Left kidney (tissue), 2 donors: ENCODE data around the gene NDOR1. TPM values are rescaled to one million over a fixed set of nuclear protein-coding genes. Genes with fewer than 3 reads are reported as not detected.
"Not testable (repeated sequence)": the region's sequence is repeated elsewhere in the genome, so short reads cannot be mapped to it uniquely, and the experiment has no call there.

Source experiments
- DNase-seq: peaks from one replicate; pipeline ENCODE4 v3.0.0-alpha.2; 2013
- polyA plus RNA-seq: library from polyadenylated mRNA; unstranded; fragments of 120-200 nt; gene quantifications from one replicate; pipeline ENCODE4 v1.2.1, GENCODE V29; 2013; ENCODE audit not compliant: insufficient read length

The NDOR1 gene
- polyA plus RNA-seq, 1 donor = 12.2 TPM

DNA sequence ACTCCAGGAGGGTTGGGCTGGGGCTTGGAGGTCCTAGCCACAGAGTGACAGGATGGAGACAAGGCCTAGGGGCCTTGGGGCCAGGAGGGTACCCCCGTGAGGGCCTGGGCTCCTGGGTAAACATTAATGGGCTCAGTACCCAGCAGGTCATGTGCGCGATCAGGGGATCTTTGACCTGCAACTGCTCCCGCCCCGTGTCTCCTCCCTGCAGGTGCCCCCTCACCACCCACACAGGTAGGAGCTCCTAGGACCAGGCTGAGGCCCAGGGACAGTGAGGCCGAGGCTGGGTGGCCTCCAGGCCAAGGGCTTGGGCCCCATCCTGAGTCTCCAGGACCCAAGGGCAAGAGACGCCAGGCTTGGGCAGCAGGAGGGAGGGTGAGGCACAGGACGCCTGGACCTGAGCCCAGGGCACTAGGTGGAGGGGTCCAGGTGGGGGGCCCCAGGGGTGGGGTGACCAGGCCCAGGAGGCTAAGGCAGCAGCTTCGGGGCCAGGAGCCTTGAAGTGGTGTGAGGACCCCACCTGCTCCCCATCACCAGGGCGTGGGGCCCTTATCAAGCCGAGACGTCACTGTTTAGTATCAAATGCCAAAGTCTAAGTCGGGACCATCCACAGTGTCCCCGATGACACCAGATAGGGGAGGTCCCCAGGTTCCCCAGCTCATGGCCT lies 25.3 kb downstream of the NDOR1 start, which contains the start of gene SLC34A3:
SLC34A3 (plus strand) TSS at position 197 of the 667 bp plus-strand sequence. CDS start 802 bp downstream, outside the sequence.
- no peak for DNase-seq

- no peak for DNase-seq
Measured at GRCh38 chr9:137231372-137232039, 26.0 kb downstream of the NDOR1 start.

- DNase-seq = no peak
Measured at GRCh38 chr9:137232101-137232500, 26.6 kb downstream of the NDOR1 start.

GRCh38 chr9:137232510-137232909 lies 27.0 kb downstream of the NDOR1 start:
- DNase-seq = no peak

DNA sequence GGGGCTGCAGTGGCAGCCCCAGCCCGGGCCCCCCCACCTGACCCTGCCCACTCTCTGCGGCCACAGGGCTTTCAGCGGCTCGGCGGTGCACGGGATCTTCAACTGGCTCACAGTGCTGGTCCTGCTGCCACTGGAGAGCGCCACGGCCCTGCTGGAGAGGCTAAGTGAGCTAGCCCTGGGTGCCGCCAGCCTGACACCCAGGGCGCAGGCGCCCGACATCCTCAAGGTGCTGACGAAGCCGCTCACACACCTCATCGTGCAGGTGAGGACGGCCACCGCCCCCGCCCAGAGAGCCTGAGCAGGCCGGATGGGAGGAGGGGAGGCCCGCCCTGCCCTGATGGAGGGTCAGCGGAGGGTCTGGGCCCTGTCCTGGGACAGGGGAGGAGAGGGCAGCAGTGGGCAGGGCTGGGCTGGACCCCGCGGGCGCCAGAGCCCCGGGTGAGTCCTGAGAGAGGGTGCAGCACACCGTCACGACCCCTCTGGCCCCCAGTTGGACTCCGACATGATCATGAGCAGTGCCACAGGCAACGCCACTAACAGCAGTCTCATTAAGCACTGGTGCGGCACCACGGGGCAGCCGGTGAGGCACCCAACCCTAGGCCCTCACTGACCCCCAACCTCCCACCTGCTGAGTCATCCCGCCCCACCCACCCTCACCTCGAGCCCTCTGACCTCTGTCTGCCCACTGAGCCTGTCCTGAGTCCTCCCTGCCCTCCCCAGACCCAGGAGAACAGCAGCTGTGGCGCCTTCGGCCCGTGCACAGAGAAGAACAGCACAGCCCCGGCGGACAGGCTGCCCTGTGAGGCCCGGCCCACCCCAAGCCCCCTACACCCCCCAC lies 27.9 kb downstream of the NDOR1 start:
- no peak for DNase-seq

- DNase-seq = no peak
Measured at GRCh38 chr9:137234055-137234697, 28.7 kb downstream of the NDOR1 start.

DNA sequence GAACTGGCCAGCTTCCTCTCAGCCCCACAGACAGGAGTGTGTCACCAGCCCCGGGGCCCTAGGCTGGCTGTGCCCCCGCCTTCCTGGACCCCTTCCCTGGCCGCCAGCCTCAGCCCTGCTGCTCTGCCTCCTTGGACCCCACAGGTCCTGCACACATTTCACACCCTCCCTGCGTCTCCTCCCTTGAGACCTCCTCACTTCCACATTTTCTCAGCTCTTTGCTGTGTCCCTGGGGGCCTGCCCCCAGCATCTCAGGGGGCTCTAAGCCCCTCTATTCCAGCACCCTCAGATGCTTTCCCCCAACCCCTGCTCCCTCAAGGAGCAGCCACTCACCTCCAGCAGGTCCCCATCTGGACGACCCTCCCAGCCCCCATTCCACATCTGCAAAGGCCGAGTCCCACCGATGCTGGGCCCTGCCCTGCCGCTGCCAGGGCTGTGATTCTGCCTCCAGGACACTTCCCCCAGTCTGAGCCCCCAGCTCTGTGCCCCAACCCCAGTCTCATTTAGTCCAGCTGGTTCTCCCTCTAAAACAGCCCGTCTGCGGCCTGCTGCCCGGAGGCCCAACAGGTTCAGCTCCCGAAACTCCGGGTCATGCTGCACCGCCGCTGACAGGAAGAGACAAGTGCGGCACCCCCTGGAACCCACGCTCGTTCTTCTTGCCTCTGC lies 29.4 kb downstream of the NDOR1 start:
- DNase-seq = no peak

DNA sequence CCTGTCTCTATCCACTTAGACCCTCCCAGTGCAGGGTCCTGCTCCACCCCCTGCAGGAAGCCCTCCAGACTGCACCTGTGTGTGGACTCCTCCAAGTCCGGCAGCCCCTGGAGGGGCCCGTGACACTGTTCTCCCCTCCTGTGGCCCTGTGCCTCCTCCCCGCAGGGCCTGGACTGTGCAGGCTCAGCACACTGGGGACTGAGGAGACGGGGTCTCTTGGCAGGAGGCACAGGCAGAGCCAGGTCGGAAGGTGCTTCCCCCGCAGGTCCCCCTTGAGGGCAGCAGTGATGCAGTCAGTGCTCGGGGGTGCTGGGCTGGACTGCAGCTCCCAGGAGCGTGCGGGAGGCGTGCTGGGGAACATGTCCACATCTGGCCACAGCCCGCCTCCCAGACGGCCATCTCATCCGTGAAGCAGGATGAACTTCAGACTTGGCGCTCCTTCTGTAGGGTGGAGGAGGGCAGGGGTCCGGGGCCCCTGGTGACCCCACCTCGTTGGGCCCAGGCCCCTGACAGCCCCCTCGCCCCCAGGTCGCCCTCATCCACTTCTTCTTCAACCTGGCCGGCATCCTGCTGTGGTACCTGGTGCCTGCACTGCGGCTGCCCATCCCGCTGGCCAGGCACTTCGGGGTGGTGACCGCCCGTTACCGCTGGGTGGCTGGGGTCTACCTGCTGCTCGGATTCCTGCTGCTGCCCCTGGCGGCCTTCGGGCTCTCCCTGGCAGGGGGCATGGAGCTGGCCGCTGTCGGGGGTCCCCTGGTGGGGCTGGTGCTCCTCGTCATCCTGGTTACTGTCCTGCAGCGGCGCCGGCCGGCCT lies 30.1 kb downstream of the NDOR1 start:
- DNase-seq = no peak

DNA sequence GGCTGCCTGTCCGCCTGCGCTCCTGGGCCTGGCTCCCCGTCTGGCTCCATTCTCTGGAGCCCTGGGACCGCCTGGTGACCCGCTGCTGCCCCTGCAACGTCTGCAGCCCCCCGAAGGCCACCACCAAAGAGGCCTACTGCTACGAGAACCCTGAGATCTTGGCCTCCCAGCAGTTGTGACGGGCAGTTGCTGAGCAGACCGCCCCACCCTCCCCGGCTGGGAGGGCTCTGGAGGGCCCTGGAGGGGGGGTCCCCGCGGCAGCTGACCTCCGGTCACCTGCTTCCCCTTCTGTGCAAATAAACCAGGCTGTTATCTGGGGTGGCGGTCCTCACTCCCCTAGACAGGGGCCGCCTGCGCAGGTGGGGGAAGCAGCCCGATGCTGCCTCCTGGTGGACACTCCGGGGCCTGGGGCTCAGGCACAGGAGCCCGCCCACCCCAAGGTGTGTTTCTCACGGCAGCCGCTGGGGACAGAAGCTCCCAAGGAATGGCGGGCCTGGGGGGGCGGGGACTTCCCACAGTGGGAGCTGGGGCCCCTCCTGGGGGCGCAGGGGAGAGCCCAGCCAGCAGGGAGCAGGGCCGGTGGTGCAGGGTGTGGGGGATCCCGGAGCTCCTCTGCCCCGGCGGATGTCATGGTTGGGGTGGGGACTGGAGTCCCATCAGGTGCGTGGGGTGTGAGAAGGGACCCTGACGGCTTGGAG lies 30.9 kb downstream of the NDOR1 start:
- peak; percentile 84 for DNase-seq

DNA sequence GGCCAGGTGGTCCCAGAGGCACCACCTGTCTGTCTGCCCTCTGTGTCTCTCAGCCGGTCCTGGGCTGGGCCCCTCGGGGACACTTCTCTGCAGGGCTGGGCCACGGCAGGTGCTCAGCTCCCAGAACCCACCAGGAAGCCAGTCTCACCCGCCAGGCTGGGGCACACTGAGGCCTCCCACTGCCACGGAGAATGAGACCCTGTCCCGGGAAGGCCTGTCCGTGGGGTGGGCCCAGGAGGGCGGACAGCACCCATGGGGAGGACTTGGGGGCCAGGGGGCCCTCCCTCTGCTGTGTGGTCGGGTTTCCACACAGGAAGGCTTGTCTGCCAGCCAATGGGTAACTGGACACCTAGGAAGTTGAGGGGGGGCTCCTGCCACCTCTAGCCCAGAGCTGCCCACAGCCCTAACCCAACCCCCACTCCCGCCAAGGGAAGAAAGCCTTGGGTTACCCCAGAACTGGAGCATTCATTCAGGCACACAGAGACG lies 31.5 kb downstream of the NDOR1 start:
- no peak for DNase-seq

DNA sequence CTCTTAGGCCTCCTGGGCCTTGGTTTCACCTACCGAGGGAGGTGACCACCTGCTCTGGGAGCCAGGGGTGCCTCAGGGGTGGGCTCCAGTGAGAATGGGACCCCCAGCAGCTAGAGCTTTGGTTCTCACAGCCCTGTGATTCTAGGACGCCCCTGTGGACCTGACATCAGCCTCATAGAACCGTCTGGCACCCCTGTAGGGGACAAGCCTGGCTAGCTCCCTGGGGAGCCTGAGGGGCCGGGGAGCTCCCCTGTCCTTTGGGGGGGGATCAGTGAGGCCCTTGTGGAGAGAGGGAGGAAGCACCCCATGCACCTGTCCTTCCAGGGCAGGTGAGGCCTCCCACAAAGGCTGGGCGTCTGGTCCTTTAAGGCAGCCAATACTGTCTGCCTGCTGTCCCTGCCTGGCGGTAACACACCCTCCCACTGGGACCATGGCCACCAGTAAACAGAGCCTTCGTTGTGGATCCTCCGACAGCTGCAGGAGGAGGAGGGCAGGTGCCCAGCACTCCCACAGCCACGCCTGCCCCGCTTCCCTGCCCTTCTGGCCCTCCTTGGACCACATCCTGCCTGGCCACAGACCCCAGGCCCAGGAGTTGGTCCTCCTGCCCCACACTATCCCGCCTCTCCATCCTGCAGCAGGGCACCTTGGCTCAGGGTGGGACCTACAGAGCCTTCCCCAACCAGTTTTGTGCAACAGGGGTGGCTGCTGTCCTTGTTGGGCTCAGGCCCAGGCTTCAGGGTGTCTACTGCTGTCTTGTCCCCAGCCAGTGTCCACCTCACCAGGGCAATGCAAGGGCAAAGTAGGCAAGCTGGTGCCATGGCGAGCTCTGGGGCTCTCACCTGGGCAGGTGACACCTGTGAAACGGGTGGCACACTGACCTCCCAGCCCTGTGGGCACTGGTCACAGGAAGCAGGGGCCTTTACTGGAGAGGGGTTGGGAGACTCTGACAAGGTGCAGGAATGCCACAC lies 32.5 kb downstream of the NDOR1 start:
- no peak for DNase-seq

GRCh38 chr9:137239541-137240200 lies 34.2 kb downstream of the NDOR1 start:
- not testable (repeated sequence) for DNase-seq

GRCh38 chr9:137240318-137240840 lies 34.9 kb downstream of the NDOR1 start:
- peak; percentile 65 for DNase-seq

DNA sequence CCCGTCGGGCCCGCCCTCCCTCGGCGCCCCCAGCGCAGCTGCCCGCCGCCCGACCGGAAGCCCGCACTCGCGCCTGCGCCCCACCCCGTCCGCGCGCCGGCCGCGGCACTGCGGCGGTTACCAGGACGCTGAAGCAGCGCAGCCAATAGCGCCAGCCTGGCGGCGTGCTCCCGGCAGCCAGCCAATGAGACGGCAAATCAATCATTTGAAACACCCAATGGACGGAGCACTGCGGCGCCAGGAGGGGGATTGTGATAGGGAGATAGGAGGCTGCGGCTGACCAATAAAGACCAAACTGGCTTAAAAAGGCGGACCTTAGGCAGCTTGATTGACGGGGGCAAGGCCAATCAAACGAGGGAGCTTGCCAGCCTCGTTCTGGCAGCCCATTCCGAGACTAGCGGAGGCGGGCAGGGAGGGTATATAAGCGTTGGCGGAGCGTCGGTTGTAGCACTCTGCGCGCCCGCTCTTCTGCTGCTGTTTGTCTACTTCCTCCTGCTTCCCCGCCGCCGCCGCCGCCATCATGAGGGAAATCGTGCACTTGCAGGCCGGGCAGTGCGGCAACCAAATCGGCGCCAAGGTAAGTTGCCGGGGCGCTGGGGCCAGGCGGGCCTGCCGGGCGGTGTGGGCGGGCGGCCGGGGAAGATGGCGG lies 35.5 kb downstream of the NDOR1 start, which contains the start of gene TUBB4B:
TUBB4B (plus strand) TSS at position 447 of the 649 bp plus-strand sequence; CDS start at position 521, 74 bp downstream.
- DNase-seq = peak; percentile 100

GRCh38 chr9:137241490-137242268 lies 36.2 kb downstream of the NDOR1 start:
- no peak for DNase-seq
